Psoas muscle (tissue), 8 donors: ENCODE data around the gene DGAT2. TPM values are rescaled to one million over a fixed set of nuclear protein-coding genes. Genes with fewer than 3 reads are reported as not detected.

Experiments
- ATAC-seq, 4 donors: fragments of 200-7000 bp; cut with Tn5 transposase; one replicate each; pipeline ENCODE4 v1.9.1; 2020; ENCODE audit warnings: moderate library complexity in 3 of 4, mild to moderate bottlenecking in 2 of 4
- DNase-seq, 2 donors: peaks; one replicate each; pipeline ENCODE4 v3.0.0-alpha.2; 2020
- H3K27ac ChIP-seq: fragments of 200-600 bp; one replicate; pipeline ENCODE4 v1.8.0; 2022
- H3K27me3 ChIP-seq, 3 donors: fragments of 200-600 bp in 1 of 3; one replicate each; pipeline versions ENCODE4 v1.6.1 to v1.8.0; 2013 to 2022; ENCODE audit warnings: low read length in 2 of 3, mild to moderate bottlenecking in 2 of 3, moderate library complexity in 1 of 3; ENCODE audit not compliant: insufficient read depth in 3 of 3
- H3K36me3 ChIP-seq, 2 donors: fragments of 200-600 bp in 1 of 2; one replicate each; pipeline versions ENCODE4 v1.6.1 to v1.8.0; 2013 to 2022; ENCODE audit warnings: low read depth in 1 of 2, mild to moderate bottlenecking in 1 of 2, moderate library complexity in 1 of 2; ENCODE audit not compliant: insufficient read depth in 1 of 2
- H3K4me1 ChIP-seq: fragments of 200-600 bp; one replicate; pipeline ENCODE4 v1.8.0; 2022
- H3K4me3 ChIP-seq: fragments of 200-600 bp; one replicate; pipeline ENCODE4 v1.8.0; 2022; ENCODE audit warnings: mild to moderate bottlenecking
- H3K9me3 ChIP-seq: fragments of 200-600 bp; one replicate; pipeline ENCODE4 v1.8.0; 2022
- WGBS, 3 donors: extraction: QIAGEN DNeasy Blood & Tissue Kit; methylation state at CpG; one replicate each; pipeline versions ENCODE4 v1.1.6 to v1.1.7; 2013; 5-methylcytosine and 5-hydroxymethylcytosine counted together
- intact Hi-C, 2 donors: fragments of 100-400 bp; cut with DNase I; formaldehyde crosslinking; loops; one replicate each; pipeline versions ENCODE4 v1.11.0 to v1.14.2; 2022
- polyA plus RNA-seq, 3 donors: library from polyadenylated mRNA; stranded (reverse); fragments of 200-250 nt; gene quantifications; one replicate each; pipeline ENCODE4 v1.2.3, GENCODE V29; 2013
- total RNA-seq, 4 donors: library from RNA; stranded (reverse); fragmentation: NEBNext Ultra II Directional in 2 of 4; extraction: Animal tissue kit (Norgen Biotek cat#: 25700) in 2 of 4; gene quantifications; one replicate each; pipeline versions ENCODE4 v1.2.1 to v1.2.4, GENCODE V29; 2021 to 2023
- TF ChIP-seq, protein P1 (sequence below): fragments of 200-600 bp; IDR thresholded peaks from one replicate; pipeline ENCODE4 v1.8.0; 2022; ENCODE audit warnings: antibody characterized with exemption
- donor health status: healthy with polysubstance abuse.
- donor health status: DM: no; HTN: no; CAD: no; lungs with moderate emphysema.
- donor health status: Bipolar disorder and iron deficiency.
- donor health status: healthy.
- donor health status: DM: yes; HTN: yes; CAD: no.
- donor health status: DM: no; HTN: no; CAD: no.
- donor health status: DM: no; HTN: no; CAD: no.
- donor health status: DM: yes; HTN: yes; CAD: no.

The DGAT2 gene
- total and polyA plus RNA-seq, 7 donors: 1.1 to 14.1 (median 3.2) TPM

DNA sequence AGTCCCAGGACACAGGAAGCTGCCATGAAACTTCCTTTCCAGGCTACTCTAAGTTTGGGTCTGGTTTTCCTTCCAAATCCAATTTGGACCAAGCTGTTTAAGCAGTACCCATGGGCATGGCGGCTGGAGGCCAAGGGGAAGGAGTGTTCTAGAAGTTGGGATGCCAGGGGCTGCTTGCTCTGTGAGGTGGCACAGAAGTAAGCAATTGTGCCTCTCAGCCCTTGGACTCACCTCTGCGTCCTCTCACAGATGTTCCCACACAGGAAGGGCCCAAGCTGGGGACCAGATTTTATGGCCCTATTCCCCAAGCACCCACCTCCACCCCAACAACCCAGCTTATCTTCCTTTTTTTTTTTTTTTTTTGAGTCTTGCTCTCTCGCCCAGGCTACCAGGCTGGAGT lies 3.5 kb upstream of the DGAT2 start:
- no peak overlapping the region for H3K4me3 ChIP-seq
- 93 to 96% (median 95%) methylated on average over 3 of the region's 3 CpGs for WGBS, 3 donors
- TF ChIP-seq, protein P1, sequence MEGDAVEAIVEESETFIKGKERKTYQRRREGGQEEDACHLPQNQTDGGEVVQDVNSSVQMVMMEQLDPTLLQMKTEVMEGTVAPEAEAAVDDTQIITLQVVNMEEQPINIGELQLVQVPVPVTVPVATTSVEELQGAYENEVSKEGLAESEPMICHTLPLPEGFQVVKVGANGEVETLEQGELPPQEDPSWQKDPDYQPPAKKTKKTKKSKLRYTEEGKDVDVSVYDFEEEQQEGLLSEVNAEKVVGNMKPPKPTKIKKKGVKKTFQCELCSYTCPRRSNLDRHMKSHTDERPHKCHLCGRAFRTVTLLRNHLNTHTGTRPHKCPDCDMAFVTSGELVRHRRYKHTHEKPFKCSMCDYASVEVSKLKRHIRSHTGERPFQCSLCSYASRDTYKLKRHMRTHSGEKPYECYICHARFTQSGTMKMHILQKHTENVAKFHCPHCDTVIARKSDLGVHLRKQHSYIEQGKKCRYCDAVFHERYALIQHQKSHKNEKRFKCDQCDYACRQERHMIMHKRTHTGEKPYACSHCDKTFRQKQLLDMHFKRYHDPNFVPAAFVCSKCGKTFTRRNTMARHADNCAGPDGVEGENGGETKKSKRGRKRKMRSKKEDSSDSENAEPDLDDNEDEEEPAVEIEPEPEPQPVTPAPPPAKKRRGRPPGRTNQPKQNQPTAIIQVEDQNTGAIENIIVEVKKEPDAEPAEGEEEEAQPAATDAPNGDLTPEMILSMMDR: no peak
- intact Hi-C loops: loop anchor here (5.0 kb wide), 2 partner anchors 43 to 218 kb away; no protein-coding TSS in a partner anchor
- peaks cover 0 to 22% (median 0%) of the 10 kb centered on the region in 3 donors for H3K27me3 ChIP-seq
- H3K27ac ChIP-seq: no peak overlapping the region
- ATAC-seq: no peak
- H3K9me3 ChIP-seq: no peaks in the 10 kb centered on the region
- DNase-seq: no peak
- no peaks in the 10 kb centered on the region for H3K36me3 ChIP-seq
- H3K4me1 ChIP-seq: peaks cover 6% of the 10 kb centered on the region

DNA sequence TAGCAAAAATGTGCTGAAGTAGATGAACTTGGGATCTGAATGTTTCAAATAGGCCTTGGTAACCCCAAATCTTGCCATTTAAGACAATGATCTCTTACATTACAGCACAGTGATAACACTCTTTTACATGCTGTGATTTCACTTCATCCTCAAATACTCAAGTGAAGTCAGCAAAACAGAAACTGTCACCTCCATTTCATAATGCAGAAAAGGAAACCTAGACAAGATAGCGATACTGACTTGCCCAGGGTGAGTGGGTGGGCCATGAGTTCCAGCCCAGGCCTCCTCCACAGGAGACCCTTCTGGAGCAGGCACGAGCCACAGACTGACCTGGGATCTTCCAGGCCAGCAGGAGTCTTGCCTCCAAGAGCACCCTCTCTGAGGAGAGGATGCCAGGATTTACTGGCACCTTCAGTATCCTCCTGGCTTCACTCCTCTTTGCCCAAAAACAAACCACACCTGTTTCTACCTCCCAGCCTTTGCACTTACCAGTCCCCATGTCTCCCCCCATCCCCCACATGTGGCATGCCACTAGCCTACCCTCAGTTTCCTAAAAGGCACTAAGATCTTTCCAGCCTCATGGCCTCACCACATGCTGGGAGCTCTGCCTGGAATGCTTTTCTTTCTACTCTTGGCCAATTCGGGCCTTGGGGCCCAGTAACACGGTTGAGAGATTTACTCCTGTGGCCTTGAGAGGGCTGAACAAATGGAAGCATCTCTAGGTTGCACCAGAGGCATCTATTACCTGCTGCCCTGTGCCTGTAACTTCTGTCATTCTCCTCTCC lies 1.9 kb upstream of the DGAT2 start:
- Histone ChIP-seq H3K27ac (no peak overlapping the region), H3K9me3 (no peaks in the 10 kb centered on the region), H3K27me3 (peaks cover 0 to 26% (median 0%) of the 10 kb centered on the region in 3 donors), H3K36me3 (no peaks in the 10 kb centered on the region), H3K4me3 (no peak overlapping the region), H3K4me1 (peaks cover 6% of the 10 kb centered on the region)
- TF ChIP-seq, protein P1: no peak
- no peak for DNase-seq
- intact Hi-C loops: loop anchor here (5.0 kb wide), 2 partner anchors 44 to 219 kb away; no protein-coding TSS in a partner anchor
- no peak for ATAC-seq
- WGBS, 3 donors: 51 to 69% (median 55%) methylated on average over 4 of the region's 4 CpGs

DNA sequence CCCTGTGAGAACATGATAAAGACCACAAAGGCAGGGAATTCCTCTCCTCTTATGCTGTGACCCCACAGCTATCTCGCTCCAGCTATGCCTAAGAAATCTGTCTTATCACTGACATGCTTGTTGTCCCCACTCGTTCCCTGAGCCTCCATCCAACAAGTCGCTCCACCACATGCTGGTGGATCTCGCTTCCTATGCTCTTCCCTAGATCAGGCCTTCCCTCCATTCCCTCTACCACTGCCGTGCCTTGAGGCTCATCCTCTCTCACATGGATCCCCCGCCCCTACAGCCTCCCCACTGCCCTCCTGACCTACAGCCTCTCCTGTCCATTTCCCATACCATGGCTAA lies 1.4 kb upstream of the DGAT2 start:
- Histone ChIP-seq H3K27ac (no peak overlapping the region), H3K4me1 (peaks cover 6% of the 10 kb centered on the region), H3K9me3 (no peaks in the 10 kb centered on the region), H3K4me3 (no peak overlapping the region), H3K27me3 (peaks cover 0 to 26% (median 0%) of the 10 kb centered on the region in 3 donors), H3K36me3 (no peaks in the 10 kb centered on the region)
- WGBS, 3 donors: 94 to 97% (median 95%) methylated on average over 6 of the region's 6 CpGs
- intact Hi-C loops: loop anchor here (5.0 kb wide), 2 partner anchors 45 to 220 kb away; no protein-coding TSS in a partner anchor
- TF ChIP-seq, protein P1: no peak
- DNase-seq: no peak
- no peak for ATAC-seq

DNA sequence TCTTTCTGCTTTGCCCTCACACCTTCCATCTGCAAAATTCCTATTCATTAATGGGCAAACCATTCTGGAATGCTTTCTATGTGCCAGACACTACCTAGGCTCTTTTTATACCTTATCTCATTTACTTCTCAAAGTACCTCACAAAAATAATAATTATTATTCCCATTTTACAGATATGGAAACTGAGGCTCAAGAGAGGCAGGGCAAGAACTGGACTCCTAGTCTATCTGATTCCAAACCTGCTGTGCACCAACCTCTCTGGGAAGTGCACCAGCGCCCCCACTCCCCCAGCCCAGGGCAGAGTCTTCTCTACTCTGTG lies 826 bp upstream of the DGAT2 start:
- Histone ChIP-seq H3K4me3 (peak overlapping the region; percentile 68), H3K27ac (no peak overlapping the region)
- no peak for DNase-seq

More for the DNA sequence above, 826 bp upstream of the DGAT2 start:
- Histone ChIP-seq H3K27me3 (peaks cover 0 to 26% (median 0%) of the 10 kb centered on the region in 3 donors), H3K4me1 (peaks cover 6% of the 10 kb centered on the region), H3K9me3 (no peaks in the 10 kb centered on the region), H3K36me3 (no peaks in the 10 kb centered on the region)
- intact Hi-C loops: loop anchor here (5.0 kb wide), 2 partner anchors 45 to 220 kb away; no protein-coding TSS in a partner anchor
- WGBS, 3 donors: 27 to 57% (median 50%) methylated on average over 1 of the region's 1 CpG
- ATAC-seq: no peak
- TF ChIP-seq, protein P1: no peak
